Measurements from ENCODE around the gene FBXL17.

DNA sequence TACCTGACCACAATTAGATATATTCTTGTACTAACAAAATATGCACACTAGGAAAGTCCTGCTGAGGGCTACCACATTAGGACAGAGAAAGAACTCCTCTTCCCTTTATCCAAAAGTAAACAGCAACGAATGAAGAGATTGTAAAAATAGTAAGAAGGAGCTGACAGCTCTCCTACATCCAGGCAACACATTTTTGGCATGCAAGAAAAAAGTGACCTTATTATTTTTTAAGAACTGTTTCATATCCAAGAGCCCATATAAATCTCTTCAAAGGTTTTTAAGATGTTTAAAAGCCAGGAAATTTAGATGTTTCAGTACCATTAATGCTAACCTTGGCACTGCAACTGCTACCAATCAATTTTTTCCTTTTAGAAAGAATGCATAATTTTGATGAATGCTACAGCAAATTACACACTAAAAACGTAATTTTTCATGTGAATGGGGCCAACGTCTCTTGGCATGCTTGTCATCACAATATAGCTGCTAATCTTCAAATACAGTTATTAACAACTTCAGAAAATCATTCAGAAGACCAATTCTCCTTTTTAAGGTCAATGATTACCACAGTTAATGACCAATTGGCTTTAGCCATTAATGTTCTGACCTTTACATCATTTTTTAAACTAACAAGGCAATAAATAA lies 132.0 kb downstream of the FBXL17 start:
- TF ChIP-seq, protein P1, sequence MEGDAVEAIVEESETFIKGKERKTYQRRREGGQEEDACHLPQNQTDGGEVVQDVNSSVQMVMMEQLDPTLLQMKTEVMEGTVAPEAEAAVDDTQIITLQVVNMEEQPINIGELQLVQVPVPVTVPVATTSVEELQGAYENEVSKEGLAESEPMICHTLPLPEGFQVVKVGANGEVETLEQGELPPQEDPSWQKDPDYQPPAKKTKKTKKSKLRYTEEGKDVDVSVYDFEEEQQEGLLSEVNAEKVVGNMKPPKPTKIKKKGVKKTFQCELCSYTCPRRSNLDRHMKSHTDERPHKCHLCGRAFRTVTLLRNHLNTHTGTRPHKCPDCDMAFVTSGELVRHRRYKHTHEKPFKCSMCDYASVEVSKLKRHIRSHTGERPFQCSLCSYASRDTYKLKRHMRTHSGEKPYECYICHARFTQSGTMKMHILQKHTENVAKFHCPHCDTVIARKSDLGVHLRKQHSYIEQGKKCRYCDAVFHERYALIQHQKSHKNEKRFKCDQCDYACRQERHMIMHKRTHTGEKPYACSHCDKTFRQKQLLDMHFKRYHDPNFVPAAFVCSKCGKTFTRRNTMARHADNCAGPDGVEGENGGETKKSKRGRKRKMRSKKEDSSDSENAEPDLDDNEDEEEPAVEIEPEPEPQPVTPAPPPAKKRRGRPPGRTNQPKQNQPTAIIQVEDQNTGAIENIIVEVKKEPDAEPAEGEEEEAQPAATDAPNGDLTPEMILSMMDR (IDR thresholded peaks at IDR 0.05): no peak
- no peak for TF ChIP-seq EZH2 (IDR thresholded peaks at IDR 0.05; ENCODE audit: borderline replicate concordance, insufficient read depth, low read depth, low read length, poor library complexity, severe bottlenecking)
